Upper lobe of left lung (tissue), 4 donors: ENCODE measurements around the gene DDX27.

Source experiments
- CTCF ChIP-seq, 6 experiments: fragments of 450-650 bp in 4 of 6; fragments of 200-600 bp in 2 of 6; sonication (generic) in 2 of 6; IDR thresholded peaks; one replicate each; pipeline ENCODE4 v1.5.1; 2016 to 2019; ENCODE audit warnings: antibody characterized with exemption in 6 of 6
- EP300 ChIP-seq, 4 donors: sonication (generic); formaldehyde crosslinking; IDR thresholded peaks; one replicate each; pipeline ENCODE4 v1.5.1; 2017; ENCODE audit warnings: antibody characterized with exemption in 4 of 4, control low read depth in 2 of 4
- POLR2A ChIP-seq, 4 donors: fragments of 450-650 bp; IDR thresholded peaks; one replicate each; pipeline ENCODE4 v1.5.1; 2016 to 2017; ENCODE audit warnings: antibody characterized with exemption in 4 of 4, mild to moderate bottlenecking in 2 of 4
- POLR2AphosphoS5 ChIP-seq, 2 donors: sonication (generic); formaldehyde crosslinking; IDR thresholded peaks; one replicate each; pipeline ENCODE4 v1.5.1; 2017; ENCODE audit warnings: antibody characterized with exemption in 2 of 2

GRCh38 chr20:49229381-49229780, 10.2 kb downstream of the DDX27 start:
- TF ChIP-seq POLR2AphosphoS5 (IDR thresholded peaks at IDR 0.05): no peak
- TF ChIP-seq CTCF (IDR thresholded peaks at IDR 0.05): no peak
- no peak for TF ChIP-seq POLR2A (IDR thresholded peaks at IDR 0.05)
- TF ChIP-seq EP300 (IDR thresholded peaks at IDR 0.05): no peak
